Stimulated activated CD8-positive, alpha-beta memory T cell treated with anti-CD3 and anti-CD28 coated beads, Interleukin-4, amount 100 ng/mL, for 4 hours (primary cell): ENCODE data around the gene NR1D2.

Source experiments
- DNase-seq, 2 donors: peaks; one replicate each; pipeline ENCODE4 v3.0.0-alpha.2; 2020; ENCODE audit warnings: low read depth in 2 of 2, low spot score in 1 of 2

NR1D2 gene

GRCh38 chr3:23961913-23962312 lies 16.8 kb downstream of the NR1D2 start:
- no peak for DNase-seq

- DNase-seq = no peak
These were observed 19.6 kb downstream of the NR1D2 start for GRCh38 chr3:23964537-23965235.

GRCh38 chr3:23966328-23966727 lies 21.2 kb downstream of the NR1D2 start:
- DNase-seq = no peak

- no peak for DNase-seq
These were observed 23.5 kb downstream of the NR1D2 start for GRCh38 chr3:23968463-23969184.

- DNase-seq = no peak
These were observed 24.3 kb downstream of the NR1D2 start for GRCh38 chr3:23969393-23969792.

- DNase-seq = no peak
These were observed 26.6 kb downstream of the NR1D2 start for GRCh38 chr3:23971684-23972083.

GRCh38 chr3:23976555-23976954 lies 31.5 kb downstream of the NR1D2 start:
- no peak for DNase-seq

GRCh38 chr3:23979569-23979968 lies 34.5 kb downstream of the NR1D2 start:
- no peak for DNase-seq

GRCh38 chr3:23981136-23981535 lies 36.0 kb downstream of the NR1D2 start:
- DNase-seq = no peak

GRCh38 chr3:23981955-23982354 lies 36.9 kb downstream of the NR1D2 start:
- no peak for DNase-seq

GRCh38 chr3:23984934-23985333 lies 39.8 kb downstream of the NR1D2 start:
- no peak for DNase-seq

- no peak for DNase-seq
These were observed 40.9 kb downstream of the NR1D2 start for GRCh38 chr3:23985747-23986544.

GRCh38 chr3:23987356-23987755 lies 42.3 kb downstream of the NR1D2 start:
- DNase-seq = no peak

GRCh38 chr3:23991306-23991682 lies 46.2 kb downstream of the NR1D2 start:
- DNase-seq = no peak

GRCh38 chr3:23991683-23992628 lies 46.9 kb downstream of the NR1D2 start:
- no peak for DNase-seq

- DNase-seq = no peak
These were observed 48.6 kb downstream of the NR1D2 start for GRCh38 chr3:23993556-23994243.

- no peak for DNase-seq
These were observed 49.1 kb downstream of the NR1D2 start for GRCh38 chr3:23994244-23994569.

- no peak for DNase-seq
These were observed 50.1 kb downstream of the NR1D2 start for GRCh38 chr3:23995219-23995618.

GRCh38 chr3:23996095-23996524 lies 51.0 kb downstream of the NR1D2 start:
- no peak for DNase-seq

- peak; percentile 5 to 21 for DNase-seq
These were observed 54.0 kb downstream of the NR1D2 start for GRCh38 chr3:23999012-23999641.
